ENCODE data around the gene TNK1. TPM values are rescaled to one million over a fixed set of nuclear protein-coding genes. Genes with fewer than 3 reads are reported as not detected.

The TNK1 gene
- total and polyA plus RNA-seq, 2 of the 8 experiments (the other 6 are each of a cell fraction or from before 2014, with no cell fraction given): 7.6 to 9.5 TPM

GRCh38 chr17:7361906-7362305, 19.0 kb upstream of the TNK1 start:
- H3K9ac ChIP-seq (replicated peaks in 1 of 4; ENCODE audit: extremely low read depth in 1 of 4, low read depth in 3 of 4, low read length in 3 of 4): no peak overlapping the region
- no peak overlapping the region for H4K91ac ChIP-seq (replicated peaks; ENCODE audit: insufficient read length, low read length)
- no peak overlapping the region for H2BK5ac ChIP-seq (ENCODE audit: low read depth, low read length)
- TF ChIP-seq SUZ12 (IDR thresholded peaks at IDR 0.05; ENCODE audit: low read length) (no peak), RAD21 (IDR thresholded peaks at IDR 0.05 in 1 of 2, conservative IDR thresholded peaks at IDR 0.05 in 1 of 2; ENCODE audit: low read depth in 2 of 2, low read length in 2 of 2) (no peak), EZH2 (IDR thresholded peaks at IDR 0.05; ENCODE audit: low read depth, low read length, severe bottlenecking) (no peak), FOSL1 (IDR thresholded peaks at IDR 0.05; ENCODE audit: insufficient read depth, low read depth, low read length) (no peak), SIN3A (conservative IDR thresholded peaks at IDR 0.05 in 1 of 2, IDR thresholded peaks at IDR 0.05 in 1 of 2; ENCODE audit: low read depth in 1 of 2, low read length in 2 of 2) (no peak), CBX8 (IDR thresholded peaks at IDR 0.05; ENCODE audit: borderline replicate concordance, low read depth, low read length) (no peak), TEAD4 (IDR thresholded peaks at IDR 0.05; ENCODE audit: low read depth, low read length) (no peak), ZNF274 (IDR thresholded peaks at IDR 0.05; ENCODE audit: borderline replicate concordance, extremely low read depth, low read length) (no peak), GTF2F1 (IDR thresholded peaks at IDR 0.05; ENCODE audit: borderline replicate concordance, low read depth, low read length) (no peak), HDAC2 (IDR thresholded peaks at IDR 0.05; ENCODE audit: borderline replicate concordance in 1 of 2, low read depth in 2 of 2, low read length in 2 of 2) (no peak), TAF1 (IDR thresholded peaks at IDR 0.05; ENCODE audit: low read depth, low read length) (no peak), SP1 (IDR thresholded peaks at IDR 0.05; ENCODE audit: low read depth, low read length) (no peak)
- H2BK15ac ChIP-seq (ENCODE audit: low read length): no peak overlapping the region
- H2BK120ac ChIP-seq (replicated peaks; ENCODE audit: low read depth, low read length): no peak overlapping the region
- no peak overlapping the region for H3K4ac ChIP-seq (replicated peaks; ENCODE audit: insufficient read length, low read depth, low read length)
- no peaks in the 10 kb centered on the region for H3K79me1 ChIP-seq (ENCODE audit: low read depth, low read length)
- no peak overlapping the region for H3K18ac ChIP-seq (ENCODE audit: extremely low read depth, low read length)
- H4K5ac ChIP-seq (ENCODE audit: insufficient read length, low read depth, low read length): no peak overlapping the region
- no peak overlapping the region for H3K56ac ChIP-seq (replicated peaks; ENCODE audit: insufficient read length, low read depth, low read length)
- ChIA-PET POLR2A (ENCODE audit: partially characterized antibody) (interaction anchor here (0.9 to 1.5 kb wide), 5 partner anchors 18 to 141 kb away, joined by 3 to 5 read pairs (median 4); partner anchors contain the start of gene POLR2A), CTCF (ENCODE audit: partially characterized antibody) (interaction anchor here (0.7 to 2.1 kb wide), 7 partner anchors 8 to 141 kb away, joined by 3 to 11 read pairs (median 5); partner anchors contain the start of gene SPEM1)
- peaks cover 0 to 1% (median under 1%) of the 10 kb centered on the region in 4 experiments; a peak in 3 of 7 replicates for H3K4me1 ChIP-seq (replicated peaks in 1 of 4; ENCODE audit: control insufficient read depth in 3 of 4, insufficient read depth in 4 of 4, low read length in 3 of 4)
- H3K27ac ChIP-seq (ENCODE audit: low read depth, low read length): no peak overlapping the region
- no peaks in the 10 kb centered on the region for H3K27me3 ChIP-seq (replicated peaks in 1 of 4; ENCODE audit: control insufficient read depth in 3 of 4, extremely low read depth in 1 of 4, insufficient read depth in 3 of 4, low read length in 3 of 4)
- no peaks in the 10 kb centered on the region for H3K9me3 ChIP-seq (ENCODE audit: insufficient read depth in 2 of 2, low read depth in 1 of 2, low read length in 1 of 2)
- no peaks in the 10 kb centered on the region for H3K23me2 ChIP-seq (ENCODE audit: low read depth, low read length)
- no peak overlapping the region for H3K4me3 ChIP-seq (ENCODE audit: extremely low read depth in 1 of 4, insufficient read depth in 2 of 4, low read depth in 3 of 4, low read length in 4 of 4)
- no peaks in the 10 kb centered on the region for H3K79me2 ChIP-seq (ENCODE audit: control insufficient read depth in 1 of 2, insufficient read depth in 2 of 2, low read length in 2 of 2)
- no peak overlapping the region for H3K4me2 ChIP-seq (ENCODE audit: insufficient read depth in 1 of 2, low read depth in 2 of 2, low read length in 2 of 2)
- H4K20me1 ChIP-seq (replicated peaks in 1 of 2; ENCODE audit: control insufficient read depth in 1 of 2, insufficient read depth in 2 of 2, low read length in 2 of 2): no peaks in the 10 kb centered on the region
- no peak overlapping the region for H2BK12ac ChIP-seq (ENCODE audit: low read depth, low read length)
- H2AK5ac ChIP-seq (ENCODE audit: low read depth, low read length): no peak overlapping the region
- no peak for FAIRE-seq
- no peak for DNase-seq (ENCODE audit: low read depth in 1 of 2, low spot score in 2 of 2)
- H2AFZ ChIP-seq (ENCODE audit: low read length): no peak overlapping the region
- no peaks in the 10 kb centered on the region for H3K36me3 ChIP-seq (ENCODE audit: control insufficient read depth in 2 of 4, insufficient read depth in 4 of 4, low read length in 3 of 4)
- H3K14ac ChIP-seq (ENCODE audit: insufficient read length): no peak overlapping the region
- H3K23ac ChIP-seq (ENCODE audit: insufficient read length): no peak overlapping the region
- no peak overlapping the region for H2BK20ac ChIP-seq (ENCODE audit: low read length)
- WGBS, 2 experiments (ENCODE audit: extremely low coverage in 1 of 2, insufficient coverage in 1 of 2, insufficient read length in 1 of 2, insufficient replicate concordance in 2 of 2, low coverage in 1 of 2, low lambda C conversion rate in 2 of 2, missing lambda C conversion rate in 1 of 2): 95% methylated on average over 3 of the region's 3 CpGs; no CpG with 5 or more reads in 1 of the 2 experiments
- no peak overlapping the region for H4K8ac ChIP-seq (ENCODE audit: extremely low read depth, insufficient read depth, low read length)
